Activated CD8-positive, alpha-beta memory T cell treated with anti-CD3 and anti-CD28 coated beads for 24 hours (primary cell): Measurements from ENCODE around the gene CCDC106.

ENCODE experiments used
- DNase-seq: peaks from one replicate; pipeline ENCODE4 v3.0.0-alpha.2; 2020

Gene CCDC106

DNA sequence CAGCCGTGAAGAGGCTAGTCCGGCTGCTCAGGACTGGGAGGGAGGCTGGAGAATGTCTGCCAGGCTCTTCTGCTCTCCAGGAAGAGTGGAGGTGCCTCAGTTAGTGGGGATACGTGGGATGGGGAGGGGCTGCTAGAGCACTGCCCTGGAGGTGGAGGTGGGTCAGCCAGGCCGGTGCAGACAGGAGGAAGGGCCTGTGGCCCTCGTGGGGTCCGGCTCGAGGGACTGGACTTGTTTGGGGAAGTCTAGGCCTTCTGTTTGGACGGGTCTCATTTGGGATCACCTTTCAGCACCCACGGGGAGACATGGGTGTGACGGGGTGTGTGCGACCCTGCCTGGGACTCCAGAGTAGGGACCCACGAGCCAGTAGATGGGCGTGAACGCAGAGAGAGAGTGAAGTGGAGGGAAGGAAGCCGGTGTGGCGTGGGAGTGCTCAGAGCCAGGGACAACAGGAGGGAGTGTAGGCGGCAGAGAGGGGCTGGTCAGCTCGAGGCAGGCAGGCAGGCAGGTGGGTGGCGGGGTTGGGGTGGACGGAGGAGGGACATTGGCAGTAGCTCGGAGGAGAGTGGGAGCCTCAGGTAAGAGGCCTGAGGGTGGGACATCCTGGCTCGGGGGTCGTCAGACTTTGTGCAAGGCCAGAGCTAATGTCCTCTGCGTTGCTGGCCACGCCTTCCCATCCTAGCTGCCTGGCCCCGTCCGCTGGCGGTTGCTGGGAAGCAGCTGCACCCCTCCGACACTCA is 38.5 kb downstream of the CCDC106 start:
- no peak for DNase-seq

DNA sequence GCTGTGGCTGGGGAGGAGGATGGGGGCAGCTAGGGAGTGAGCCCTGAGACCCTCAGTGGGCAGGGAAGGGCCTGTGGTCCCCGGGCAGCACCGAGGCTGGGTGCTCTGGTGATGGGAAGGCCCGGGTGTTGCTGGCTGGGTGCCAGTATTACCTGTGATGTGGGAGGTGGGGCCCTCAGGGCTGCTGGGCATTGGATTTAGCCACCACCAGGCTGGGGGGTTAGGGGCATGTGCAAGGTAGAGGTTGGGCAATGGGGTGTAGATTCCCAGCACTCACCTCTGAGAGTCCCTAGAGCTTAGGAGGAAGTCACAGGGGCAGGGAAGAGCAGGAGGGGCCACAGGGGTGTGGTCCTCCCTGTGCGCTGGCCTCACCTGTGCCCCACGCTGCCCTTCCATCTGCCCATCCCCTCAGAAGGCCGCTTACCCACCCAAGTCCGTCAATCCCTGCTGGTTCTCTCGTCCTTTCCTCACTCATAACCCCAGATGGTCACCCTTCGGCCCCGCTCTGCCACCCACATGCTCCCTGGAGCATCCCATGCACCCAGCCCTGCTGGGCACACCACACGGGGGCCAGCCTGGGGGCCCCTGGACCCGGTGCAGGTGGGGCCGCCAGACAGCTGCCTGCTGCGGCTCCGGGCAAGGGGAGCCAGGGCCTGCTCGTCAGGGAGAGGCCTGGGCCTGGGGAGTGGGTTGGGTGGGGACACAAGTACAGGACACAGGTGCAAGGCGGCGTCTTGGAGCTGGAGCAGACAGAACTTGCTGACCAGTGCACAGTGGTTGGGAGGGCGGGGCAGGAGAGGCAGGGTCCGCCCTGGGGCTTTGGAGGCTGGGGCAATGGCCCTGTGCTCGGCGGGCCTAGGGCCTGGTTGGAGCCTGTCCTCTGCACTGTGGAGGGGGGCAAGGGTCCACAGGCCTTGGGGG is 39.5 kb downstream of the CCDC106 start:
- DNase-seq: no peak

DNA sequence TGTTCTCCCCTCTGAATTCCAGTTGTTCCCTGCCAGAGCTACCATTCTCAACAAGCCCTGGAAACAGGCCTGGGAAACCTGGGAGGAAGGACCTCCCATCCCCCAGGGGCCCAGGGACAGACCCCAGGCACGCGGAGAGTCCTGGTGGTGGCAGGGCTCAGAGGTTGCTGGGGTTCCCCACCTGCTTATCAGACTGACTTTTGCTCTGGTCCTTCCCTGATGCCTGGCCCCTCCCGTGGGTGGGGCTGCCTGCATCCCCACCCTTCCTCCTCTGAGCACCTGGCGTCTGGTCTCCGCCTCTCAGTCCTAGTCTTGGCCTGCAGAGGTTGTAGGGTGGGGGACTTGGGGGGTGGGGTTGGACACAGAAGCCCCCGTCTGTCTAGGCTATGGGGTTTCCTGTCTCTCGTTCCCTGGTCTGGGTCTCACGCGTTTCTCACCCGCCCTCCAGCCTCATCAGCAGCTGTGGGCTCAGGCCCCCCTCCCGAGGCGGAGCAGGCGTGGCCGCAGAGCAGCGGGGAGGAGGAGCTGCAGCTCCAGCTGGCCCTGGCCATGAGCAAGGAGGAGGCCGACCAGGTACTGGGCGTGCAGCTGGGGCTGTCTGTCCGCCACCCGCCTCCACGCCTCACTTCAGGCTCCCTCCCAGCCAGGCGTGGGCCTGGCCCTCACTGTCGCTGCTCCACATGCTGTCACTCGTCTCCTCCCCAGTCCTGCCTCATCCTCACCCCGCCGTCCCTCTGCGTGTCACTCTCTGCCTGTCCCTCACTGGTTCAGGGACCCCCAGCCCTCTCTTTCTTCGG is 40.6 kb downstream of the CCDC106 start:
- DNase-seq: no peak

DNA sequence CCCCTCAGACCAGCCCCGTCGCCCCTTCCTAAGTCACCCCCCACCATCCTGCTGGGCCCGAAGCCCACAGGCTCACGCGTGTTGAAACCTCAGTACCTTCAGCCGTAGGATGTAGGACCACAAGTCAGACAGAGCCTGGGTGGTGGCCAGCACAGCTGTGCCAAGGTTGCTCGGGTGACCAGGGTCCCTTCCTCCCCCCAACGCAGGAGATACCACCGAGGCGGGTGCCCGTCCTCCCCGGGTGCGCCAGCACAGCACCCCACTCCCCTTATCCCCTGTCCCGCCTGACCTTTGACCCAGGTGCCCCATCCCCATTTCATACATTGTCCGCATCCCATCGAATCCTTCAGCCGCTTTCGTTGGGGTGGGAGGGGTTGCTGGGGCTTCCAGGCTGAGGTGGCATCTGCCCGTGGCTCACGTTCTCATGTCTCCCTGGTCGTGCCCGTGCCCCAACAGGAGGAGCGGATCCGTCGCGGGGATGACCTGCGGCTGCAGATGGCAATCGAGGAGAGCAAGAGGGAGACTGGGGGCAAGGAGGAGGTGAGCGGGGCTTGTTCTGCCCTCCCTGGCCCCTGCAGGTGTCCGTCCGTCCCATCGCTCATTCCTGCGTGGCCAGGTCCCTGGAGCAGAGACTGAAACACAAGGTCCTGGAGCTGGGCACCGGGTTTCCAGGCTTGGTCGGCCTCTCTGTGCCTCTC is 41.5 kb downstream of the CCDC106 start:
- no peak for DNase-seq

DNA sequence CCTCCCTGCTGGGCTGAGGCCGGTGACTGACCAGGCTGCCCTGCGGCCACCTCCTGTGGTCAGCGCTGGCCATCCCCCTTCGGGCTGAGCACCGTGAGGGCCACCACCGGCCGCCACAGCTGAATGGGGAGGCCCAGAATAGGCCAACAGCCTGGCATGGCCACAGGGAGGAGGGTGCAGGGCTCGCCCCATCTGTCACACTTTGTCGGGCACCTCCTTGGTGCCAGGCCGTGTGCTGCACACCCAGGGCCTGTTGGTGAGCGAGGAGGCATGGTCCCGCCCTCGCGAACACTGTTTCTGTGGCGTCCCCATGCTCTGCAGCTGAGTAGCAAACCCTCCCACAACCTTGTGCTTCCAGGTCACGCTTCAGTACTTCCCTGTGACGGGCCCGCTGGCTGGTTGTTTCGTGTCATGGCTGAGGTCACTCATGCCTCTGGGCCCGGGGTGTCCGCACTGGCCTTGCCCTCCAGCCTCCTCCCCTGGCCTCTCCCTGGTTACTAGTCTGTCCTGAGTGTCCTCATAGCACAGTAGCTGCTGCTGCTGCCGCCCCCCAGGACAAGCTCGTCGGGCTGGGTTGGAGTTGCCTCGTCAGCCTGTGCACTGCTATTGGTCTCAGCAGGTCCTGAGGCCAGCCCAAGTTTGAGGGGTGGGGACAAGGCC is 42.2 kb downstream of the CCDC106 start:
- DNase-seq: no peak

DNA sequence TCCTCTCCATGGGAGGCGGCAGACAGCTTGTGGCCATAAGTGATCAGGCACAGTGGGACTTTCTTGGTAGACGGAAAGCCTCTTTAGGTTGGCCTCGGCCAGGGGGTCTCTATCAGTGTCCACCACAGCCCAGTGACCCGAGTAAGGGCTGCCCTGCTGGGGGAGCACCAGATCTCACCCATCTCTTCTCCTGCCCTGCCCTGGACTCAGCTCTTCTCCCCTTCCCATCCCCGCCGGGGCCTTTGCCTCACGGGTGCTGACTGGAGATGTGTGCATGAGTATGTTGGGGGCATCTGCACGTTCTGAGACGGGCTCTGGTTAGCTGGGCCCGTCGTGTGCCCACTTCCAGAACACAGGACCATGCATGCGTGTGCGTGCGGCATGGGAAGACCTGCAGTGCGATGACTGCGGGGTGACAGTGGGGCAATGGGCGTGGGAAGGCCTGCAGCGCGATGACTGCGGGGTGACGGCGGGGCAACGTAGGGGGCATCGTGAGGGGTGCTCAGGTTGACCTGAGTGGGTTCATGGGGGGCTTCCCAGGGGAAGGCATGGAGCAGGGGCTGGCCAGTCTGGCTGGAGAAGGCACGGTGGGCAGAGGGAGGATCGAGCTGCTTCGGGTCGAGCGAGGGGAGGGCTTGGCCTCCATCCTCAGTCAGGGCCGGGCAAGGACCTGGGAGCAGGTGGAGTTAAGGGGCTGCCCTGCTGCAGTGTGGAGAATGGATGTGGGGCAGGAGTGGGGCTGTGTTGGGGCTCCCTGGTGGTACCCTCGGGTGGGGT is 42.9 kb downstream of the CCDC106 start:
- no peak for DNase-seq

DNA sequence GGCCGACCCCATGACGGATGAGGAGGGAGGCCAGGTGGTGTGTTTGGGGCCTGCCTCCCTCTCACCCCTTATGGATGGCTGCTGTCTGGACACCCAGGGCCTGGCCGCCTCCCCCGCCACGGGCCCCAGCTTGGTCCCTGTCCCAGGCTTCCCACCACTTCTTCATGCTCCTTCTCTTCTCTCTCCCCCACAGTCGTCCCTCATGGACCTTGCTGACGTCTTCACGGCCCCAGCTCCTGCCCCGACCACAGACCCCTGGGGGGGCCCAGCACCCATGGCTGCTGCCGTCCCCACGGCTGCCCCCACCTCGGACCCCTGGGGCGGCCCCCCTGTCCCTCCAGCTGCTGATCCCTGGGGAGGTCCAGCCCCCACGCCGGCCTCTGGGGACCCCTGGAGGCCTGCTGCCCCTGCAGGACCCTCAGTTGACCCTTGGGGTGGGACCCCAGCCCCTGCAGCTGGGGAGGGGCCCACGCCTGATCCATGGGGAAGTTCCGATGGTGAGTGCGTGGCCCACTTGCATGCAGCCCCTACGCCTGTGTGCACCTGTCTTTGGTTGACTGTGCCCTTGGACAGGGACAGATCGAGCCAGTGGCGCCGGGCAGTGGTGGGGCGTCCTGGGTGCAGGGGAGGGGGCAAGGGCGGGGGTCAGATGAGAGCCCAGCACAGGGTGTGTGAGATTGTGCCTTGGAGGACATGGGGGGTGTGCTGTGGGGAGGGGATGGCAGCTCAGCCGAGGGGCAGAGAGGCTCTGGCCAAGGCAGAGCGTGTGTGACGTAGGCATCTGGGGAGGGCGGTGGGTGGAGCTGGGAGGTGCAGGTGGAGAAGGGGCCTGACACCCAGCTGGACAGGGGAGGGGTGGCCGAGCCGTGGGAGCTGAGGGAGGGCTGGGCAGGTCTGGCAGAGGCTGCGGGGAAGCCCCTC is 43.8 kb downstream of the CCDC106 start:
- no peak for DNase-seq

DNA sequence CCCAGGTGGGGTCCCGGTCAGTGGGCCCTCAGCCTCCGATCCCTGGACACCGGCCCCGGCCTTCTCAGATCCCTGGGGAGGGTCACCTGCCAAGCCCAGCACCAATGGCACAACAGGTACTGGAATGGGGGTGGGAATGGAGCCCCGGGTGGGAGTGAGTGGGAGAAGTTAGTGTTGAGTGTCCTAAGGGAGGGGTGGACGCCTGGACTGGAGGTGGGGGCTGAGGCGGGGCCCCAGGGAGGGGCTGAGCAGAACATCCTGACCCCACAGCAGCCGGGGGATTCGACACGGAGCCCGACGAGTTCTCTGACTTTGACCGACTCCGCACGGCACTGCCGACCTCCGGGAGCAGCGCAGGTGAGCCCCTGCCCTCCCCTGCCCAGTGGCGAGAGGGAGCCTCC is 44.7 kb downstream of the CCDC106 start:
- DNase-seq: no peak

DNA sequence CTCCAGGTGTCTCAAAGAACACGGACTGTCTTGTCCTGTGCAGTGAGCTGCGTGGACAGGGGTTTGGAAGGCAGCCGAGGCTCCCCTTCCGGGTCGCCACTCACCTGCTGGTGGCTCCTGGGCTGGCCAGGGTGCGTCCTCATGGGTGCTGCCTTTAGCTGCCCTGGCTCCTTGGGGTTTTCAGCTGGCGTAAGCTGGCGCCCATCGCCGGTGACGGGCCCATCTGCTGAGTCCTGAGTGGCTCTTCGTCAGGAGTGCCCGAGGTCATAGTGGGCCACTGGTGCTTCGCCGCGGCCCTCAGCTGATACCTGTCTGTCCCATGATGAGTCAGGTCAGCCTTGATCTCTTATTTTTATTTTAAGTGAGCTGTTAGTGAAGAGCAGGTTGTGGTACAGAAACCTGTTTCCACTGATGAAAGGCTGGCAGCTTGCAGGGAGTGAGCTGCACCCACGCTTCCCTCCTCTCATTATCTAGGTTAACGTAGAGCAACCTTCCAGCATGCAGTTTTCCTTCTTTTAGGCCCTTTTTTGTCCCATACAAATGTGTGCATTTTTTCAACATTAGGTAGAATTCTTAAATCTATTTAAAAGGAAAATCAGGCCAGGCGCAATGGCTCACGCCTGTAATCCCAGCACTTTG is 45.4 kb downstream of the CCDC106 start:
- DNase-seq: no peak

DNA sequence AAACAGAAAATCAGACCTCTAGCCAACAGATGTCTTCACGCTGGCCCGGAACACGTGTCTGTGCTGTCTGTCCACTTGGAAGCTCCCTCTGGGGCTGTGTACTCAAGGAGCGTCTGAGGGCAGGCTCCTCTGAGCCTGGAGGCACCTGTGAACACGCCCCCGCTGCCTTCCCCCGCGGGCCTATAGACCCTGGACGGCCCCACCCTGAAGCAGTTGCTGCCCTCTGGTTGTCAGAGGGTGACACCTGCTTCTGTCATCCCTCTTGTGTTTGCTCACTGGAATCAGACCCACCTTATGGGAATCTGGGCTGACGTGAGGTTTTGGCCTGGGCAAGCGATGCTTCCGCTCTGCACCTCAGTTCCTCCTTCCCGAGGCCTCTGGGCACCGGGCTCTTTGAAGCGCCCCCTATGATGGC is 46.2 kb downstream of the CCDC106 start:
- no peak for DNase-seq

DNA sequence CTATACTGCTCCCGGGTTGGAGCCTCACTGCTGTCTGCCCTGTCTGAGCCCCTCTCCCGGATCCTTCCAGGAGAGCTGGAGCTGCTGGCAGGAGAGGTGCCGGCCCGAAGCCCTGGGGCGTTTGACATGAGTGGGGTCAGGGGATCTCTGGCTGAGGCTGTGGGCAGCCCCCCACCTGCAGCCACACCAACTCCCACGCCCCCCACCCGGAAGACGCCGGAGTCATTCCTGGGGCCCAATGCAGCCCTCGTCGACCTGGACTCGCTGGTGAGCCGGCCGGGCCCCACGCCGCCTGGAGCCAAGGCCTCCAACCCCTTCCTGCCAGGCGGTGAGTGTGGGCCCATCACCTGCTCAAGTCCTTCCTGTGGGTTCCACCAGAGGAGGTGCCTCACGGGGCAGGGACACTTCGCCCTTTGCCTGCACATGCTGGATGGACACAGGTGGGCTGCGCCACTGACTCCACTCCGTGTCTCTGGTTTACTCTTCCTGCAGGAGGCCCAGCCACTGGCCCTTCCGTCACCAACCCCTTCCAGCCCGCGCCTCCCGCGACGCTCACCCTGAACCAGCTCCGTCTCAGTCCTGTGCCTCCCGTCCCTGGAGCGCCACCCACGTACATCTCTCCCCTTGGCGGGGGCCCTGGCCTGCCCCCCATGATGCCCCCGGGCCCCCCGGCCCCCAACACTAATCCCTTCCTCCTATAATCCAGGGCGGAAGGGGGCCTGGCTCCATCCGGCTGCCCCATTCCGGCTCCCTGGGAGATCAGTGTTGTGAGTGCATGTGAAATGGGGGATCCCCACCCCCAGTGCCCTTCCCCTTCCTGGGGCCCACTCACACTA is 46.9 kb downstream of the CCDC106 start:
- no peak for DNase-seq

DNA sequence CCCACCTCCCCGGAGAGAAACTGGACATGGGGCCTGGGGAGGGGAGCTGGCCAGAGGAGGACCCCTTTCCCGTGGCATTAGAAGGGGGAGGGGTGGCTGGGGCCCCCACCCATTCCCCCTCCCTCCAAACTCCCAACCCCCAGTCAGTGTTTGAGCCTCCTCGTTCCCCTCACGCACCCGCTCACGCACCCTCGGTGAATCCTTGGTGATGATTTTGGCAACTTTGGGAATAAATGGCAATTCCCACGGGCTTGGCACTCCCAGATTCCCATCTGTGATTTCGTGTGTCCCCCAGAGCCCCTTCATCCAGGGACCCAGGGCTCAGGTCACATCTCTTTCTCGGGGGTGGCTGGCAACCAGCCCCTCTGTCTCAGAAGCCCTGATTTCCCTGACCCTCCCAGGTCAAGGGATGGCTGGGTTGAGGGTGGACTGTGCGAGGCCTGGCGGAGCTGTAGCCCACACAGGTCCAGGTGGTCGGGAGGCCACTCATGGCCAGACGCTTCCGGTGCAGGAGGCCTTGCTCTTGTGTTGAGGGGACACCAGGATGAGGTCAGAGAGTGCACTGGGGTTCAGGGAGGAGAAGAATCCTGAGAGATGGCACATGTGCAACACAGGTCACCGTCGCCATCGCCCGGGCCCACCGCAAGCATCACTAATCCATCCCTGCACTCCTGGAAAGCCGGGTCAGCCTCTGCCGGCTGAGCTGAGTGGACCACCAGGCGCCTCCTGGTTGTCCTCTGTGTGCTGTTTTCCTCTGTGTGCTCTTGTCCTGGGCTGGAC is 47.7 kb downstream of the CCDC106 start:
- no peak for DNase-seq

DNA sequence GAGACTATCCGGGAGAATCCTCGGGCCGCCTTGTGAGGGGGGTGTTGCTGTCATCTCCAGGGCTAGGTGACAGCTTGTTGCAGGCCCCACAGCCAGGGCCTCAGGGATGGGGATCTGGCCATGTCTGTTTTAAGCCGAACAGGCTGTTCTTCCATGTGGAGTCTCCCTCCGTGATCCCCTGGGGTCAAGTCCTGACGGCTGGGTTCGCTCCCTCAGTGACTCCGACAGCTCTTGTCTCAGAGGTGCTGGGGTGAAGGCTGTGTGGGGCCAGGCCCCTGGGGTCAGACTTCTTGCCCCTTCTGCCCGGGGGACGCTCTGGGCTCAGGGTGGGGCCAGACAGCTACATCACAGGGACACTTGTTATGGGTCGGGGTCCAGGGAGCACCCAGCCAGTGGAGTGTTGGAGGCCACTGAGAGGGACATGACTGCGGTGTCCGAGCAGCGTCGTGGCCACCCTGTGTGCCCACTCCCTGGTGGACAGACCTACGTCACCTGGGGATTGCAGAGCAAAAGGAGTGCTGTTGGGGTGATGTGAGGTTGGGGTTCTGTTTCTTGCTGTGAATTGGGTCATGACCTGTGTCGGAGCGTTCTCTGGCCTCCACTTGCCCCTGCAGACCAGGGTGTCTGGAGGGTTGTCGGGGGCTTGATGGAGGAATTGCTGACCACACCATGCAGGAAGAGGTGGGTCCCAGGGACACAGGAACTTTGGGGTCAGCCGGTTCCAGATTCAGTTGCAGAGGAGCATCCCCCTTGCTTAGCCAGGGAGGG is 48.5 kb downstream of the CCDC106 start:
- no peak for DNase-seq

DNA sequence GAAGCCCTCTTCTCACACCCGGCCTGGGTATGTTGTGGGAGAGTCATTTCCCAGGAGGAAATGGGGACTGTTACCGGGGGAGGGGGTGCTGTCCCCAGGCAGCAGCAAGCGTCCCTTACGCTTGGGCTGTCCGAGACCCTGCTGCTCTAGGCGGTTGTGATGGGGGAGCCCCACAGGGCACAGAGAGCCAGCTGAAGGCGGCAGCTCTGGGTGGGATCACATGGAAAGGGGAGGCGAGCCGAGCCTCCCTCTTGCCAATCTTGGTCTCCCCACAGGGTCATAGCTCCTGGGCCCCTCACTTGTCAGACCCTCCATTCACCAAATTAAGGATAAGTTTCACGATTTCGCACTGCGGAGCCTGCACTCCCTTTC is 49.0 kb downstream of the CCDC106 start:
- DNase-seq: no peak

DNA sequence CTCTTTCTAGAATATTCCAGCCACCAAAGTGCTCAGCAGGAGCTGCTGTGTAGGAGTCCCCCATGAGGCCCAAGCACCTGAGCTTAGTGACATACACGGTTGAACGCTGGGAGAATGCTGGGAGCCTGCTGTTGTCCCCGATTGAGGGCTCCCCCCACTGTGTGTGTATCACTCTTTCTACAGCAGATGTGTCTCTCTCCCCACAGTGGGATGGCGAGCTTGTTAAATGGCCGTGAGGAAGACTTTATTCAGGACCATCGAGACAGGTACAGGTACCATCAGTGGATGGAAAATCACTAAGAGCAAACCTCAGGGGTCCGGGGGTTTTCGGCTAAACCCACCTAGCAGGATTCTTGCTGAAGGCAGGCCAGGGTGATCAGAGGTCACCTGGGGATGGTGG is 49.7 kb downstream of the CCDC106 start:
- no peak for DNase-seq

DNA sequence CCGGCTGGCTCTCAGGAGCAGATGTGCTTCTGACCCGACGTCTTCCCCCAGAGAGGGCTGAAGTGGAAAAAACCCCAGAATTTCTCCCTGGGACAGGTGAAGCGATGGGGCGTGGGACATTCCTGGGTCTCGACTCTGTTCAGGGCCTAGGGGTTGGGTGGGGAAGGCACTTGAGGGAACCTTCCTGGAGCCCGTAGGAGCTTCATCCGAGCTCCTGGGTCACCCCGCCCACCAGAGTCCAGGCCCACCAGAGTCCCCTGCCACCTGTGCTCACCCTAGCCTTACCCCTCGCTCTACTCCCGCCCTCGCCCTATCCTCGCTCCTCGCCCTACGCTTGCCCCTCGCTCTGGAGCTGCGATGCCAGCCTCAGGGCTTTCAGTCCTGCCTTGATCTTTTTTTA is 50.2 kb downstream of the CCDC106 start:
- DNase-seq: no peak

DNA sequence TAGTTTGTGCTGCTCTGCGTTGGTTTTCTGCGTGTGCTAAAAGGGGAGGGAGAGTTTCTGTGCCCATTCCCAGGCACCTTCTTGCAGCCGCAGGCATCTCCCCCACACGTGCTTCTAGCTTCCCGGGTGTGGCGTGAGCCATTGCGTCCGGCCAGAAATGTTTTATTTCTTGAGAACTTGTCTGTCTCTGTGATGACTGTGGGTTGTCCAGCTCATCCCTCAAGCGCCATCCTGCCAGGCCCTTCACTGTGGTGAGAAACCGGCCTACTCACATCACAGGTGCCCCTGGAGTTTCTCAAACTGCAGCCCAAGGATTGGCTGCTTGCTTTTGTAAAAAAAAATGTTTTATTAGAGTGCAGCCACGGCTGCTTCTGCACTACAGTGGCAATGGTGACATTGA is 51.2 kb downstream of the CCDC106 start:
- DNase-seq: no peak
